Measurements from ENCODE around the gene CALM3.
A peak's percentile ranks its signal among the peaks of the same experiment; 100 is the strongest.

CALM3 gene

DNA sequence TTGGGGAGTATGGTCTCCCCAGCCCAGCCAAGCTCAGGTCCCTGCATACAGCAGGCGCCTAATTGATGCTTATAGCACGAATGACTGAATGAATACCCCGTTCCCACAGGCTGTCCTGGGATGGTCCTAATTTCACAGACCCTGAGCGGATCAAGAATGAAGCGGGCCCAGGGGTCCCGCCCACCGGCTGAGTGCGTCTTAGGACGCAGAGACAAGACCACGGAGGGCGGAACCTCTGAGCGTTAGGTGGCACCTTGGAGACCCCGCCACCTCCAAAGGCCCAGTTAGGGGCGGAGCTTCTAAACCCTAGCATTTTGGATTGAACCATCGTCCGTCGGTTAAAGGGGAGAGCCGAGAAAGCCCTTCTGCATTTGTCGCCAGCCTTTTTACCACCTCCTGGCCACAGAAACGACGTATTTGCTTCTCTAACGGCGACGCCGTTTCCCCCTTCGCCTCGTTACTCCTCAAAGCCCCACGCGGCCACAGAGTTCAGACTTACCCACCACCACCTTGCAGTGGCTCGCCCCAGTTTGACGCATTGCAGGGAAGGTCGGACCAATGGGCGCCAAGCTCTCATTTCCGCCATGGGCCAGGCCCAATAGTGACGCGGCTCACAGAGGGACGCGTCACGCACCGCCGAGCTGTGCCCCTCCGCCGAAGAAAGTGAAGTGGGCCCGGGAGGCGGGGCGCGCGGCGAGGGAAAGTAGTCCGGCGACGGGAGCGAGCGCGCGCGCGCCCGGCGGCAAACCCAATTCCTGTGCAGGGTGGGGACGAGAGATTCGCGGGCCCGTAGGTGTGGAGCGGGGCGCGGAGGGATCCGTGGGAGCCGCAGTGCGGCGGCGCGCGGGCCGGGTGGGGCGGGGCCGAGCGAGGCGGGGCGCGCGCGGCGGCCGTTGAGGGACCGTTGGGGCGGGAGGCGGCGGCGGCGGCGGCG is 479 bp upstream of the CALM3 start:
- peak; percentile 96 for DNase-seq

DNA sequence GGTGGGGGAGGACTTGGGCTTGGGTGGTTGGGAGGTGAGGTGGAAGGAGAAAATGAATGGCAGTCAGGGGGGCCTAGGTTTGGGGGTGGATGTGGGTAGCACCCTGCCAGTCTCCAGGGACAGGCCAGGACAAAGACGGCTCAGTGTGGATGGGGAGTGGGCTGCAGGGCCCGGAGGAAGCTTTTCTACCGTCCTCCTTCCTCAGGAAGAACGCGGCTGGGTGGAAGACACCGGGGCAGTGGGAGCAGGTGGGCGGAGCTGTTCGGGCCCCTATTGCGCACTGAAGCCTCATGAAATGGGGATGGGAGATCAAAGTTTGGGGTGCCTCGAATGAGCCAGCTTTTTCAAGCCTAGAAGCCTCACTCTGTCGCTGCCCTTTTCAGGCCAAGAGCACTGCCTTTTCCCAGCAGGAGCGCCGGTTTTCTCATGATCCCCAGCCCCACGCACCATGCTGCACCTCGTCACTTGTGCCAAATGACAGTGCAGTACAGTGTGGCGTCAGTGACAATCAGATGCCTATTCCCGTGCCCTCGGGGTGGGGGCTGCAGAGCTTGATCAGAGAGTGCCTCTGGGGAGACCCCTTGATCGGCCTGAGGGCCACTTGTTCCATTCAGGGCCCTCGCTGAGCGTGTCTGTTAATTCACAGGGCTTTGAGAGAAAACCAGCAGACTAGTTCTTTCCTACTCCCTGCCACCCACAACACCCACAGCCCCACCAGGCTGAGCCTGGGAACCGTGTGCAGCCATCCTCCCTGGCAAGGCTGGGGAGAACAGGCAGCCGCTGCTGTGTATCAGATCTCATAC is 1.5 kb downstream of the CALM3 start:
- peak; percentile 53 for DNase-seq

- DNase-seq = no peak
These were observed 2.1 kb downstream of the CALM3 start for GRCh38 chr19:46603195-46603637.

DNA sequence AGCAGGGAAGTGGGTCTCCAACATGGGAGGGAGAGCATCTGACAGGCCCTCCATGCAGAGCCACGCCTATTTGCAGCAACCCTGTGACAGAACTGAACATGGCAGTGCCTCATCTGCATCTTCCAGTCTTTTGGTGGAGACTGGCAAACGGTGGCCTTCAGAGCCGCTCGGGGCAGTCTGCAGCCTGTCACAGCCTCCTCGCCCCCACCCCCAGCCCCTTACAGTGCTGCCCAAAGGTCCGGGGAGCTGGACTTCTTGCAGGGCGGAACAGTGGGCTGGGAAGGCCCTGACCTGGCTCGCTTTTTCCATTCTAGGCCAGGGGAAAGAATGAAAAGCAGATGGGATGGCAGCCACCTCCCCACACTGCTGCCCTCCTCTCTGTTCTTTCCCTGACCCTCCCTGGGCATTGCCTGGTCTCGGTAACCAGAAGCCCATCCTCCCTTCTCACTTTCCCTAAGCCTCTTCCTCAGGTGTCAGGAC is 2.7 kb downstream of the CALM3 start:
- DNase-seq = no peak

DNA sequence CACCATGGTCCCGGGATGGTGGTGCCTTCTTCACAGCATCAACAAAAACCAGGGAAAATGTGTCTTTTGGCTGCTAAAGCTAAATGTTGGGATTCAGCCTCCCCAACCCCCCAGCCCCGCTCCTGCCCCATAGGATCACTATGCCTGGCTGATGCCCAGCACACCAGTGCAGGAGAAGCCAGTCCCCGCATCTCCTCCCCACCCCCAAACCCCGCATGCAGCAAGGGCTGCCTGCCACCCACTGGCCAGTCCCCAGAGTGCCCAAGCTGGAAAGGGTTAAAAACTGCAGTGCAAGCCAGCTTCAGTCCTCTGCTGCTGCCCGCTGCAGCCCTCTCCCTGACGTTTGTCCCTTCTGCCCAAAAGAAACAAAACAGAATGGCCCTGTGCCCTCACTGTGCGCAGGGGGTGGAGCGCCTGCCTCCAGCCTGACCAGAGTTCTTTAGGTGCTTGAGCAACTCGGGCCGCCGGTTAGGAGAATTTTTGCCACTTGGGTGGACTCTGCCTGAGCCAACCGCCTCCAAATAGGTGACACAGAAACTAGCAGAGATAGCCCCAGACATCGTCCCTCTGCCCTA is 3.7 kb downstream of the CALM3 start:
- DNase-seq = no peak

- DNase-seq = no peak
These were observed 4.3 kb downstream of the CALM3 start for GRCh38 chr19:46605356-46605821.

GRCh38 chr19:46606019-46606418 is 4.9 kb downstream of the CALM3 start:
- DNase-seq = no peak

DNA sequence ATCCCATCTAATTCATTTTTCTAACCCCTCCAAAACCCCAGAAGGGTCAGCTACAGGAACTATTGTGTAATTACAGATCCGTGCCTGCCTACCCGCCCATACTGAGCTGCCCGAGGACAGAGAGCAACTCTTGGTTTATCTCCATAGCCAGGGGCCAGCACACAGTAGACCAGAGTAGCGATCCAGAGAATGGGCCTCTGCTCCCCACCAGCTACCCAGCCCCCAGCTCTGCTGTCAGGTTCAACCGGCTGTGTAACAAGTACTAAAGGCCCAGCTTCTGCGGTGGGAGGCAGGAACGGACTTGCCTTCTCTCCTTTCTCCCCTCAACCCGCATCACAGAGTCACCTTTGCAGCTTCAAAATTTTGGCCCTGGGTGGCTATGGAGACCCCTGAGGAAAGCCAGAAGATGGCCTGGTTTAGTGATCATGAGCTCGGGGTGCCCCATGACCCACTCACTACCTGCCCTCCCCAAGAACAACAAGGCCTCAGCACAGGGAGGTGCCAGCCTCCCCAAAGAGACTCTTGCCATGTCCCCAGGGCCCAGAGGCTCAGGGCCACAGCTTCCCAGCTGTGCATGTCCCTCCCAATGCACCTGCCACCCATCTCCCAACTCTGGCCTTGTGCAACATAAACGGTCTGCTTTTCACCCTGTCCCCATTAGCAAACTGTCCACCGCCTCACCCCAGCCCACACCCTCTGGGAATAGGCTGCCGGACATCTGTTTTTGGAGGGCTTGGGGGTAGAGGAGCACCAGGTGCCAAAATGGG is 5.7 kb downstream of the CALM3 start:
- no peak for DNase-seq

GRCh38 chr19:46607448-46607841 is 6.3 kb downstream of the CALM3 start:
- DNase-seq = no peak

DNA sequence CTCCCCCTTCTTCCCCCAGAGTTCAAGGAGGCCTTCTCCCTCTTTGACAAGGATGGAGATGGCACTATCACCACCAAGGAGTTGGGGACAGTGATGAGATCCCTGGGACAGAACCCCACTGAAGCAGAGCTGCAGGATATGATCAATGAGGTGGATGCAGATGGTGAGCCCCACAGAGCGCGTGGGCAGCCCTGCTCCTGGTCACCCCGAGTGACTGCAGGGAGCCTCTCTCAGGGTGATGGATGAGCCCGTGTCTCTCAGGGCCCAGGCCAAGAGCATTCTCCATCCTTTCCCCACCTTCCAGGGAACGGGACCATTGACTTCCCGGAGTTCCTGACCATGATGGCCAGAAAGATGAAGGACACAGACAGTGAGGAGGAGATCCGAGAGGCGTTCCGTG is 7.0 kb downstream of the CALM3 start:
- DNase-seq = no peak

GRCh38 chr19:46608581-46609345 is 7.6 kb downstream of the CALM3 start:
- no peak for DNase-seq

GRCh38 chr19:46609511-46610412 is 8.6 kb downstream of the CALM3 start:
- no peak for DNase-seq

GRCh38 chr19:46610413-46610775 is 9.3 kb downstream of the CALM3 start:
- DNase-seq = no peak

GRCh38 chr19:46610851-46611770 is 10.0 kb downstream of the CALM3 start:
- DNase-seq = peak; percentile 63

DNA sequence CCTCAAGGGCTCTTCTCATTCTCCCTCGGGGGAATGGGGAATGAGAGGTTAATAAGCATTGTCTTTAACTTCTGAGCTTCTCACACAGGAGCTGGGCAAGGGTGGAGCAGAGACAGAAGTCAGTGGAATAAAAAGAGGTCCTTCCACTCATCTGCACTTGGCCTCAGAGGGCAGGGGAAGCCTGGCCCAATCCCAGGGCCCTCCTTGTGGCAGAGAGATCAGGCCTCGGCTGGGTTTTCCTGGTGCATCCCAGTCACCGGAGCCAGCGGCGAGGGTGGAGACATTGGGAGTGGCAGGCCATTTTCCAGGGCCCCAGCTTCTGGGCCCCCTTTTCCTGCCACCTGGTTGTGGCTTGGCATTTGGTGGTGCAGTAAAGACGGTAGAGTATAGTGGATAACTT is 10.6 kb downstream of the CALM3 start:
- DNase-seq = no peak

- no peak for DNase-seq
These were observed 12.4 kb downstream of the CALM3 start for GRCh38 chr19:46613525-46613924.

GRCh38 chr19:46614114-46614722 is 13.1 kb downstream of the CALM3 start:
- DNase-seq = peak; percentile 83

GRCh38 chr19:46615966-46616365 is 14.8 kb downstream of the CALM3 start:
- DNase-seq = no peak
